Activated T-helper 17 cell treated with anti-CD3 and anti-CD28 coated beads, Interleukin-2, amount 50 U/mL, for 72 hours (primary cell): ENCODE data around the gene OBSCN. TPM values are rescaled to one million over a fixed set of nuclear protein-coding genes. Genes with fewer than 3 reads are reported as not detected.

Source experiments
- ATAC-seq: fragments of 150-1000 bp; cut with Tn5 transposase; replicated peaks from 2 replicates; pipeline ENCODE4 v1.10.0; 2021; ENCODE audit warnings: mild to moderate bottlenecking, moderate library complexity
- H3K27ac Mint-ChIP-seq: one replicate; pipeline ENCODE4 v1.8.0; 2022; ENCODE audit warnings: mixed read lengths
- H3K27me3 Mint-ChIP-seq: one replicate; pipeline ENCODE4 v1.8.0; 2022; ENCODE audit warnings: mixed read lengths
- H3K36me3 Mint-ChIP-seq: one replicate; pipeline ENCODE4 v1.8.0; 2022; ENCODE audit warnings: low read depth, mild to moderate bottlenecking, mixed read lengths
- H3K4me1 Mint-ChIP-seq: one replicate; pipeline ENCODE4 v1.8.0; 2022; ENCODE audit warnings: mixed read lengths
- H3K4me3 Mint-ChIP-seq: one replicate; pipeline ENCODE4 v1.8.0; 2022; ENCODE audit warnings: mild to moderate bottlenecking, mixed read lengths
- H3K9me3 Mint-ChIP-seq: one replicate; pipeline ENCODE4 v1.8.0; 2022; ENCODE audit warnings: mixed read lengths
- total RNA-seq, 2 donors: library from RNA; stranded (reverse); gene quantifications; one replicate each; pipeline ENCODE4 v1.2.3, GENCODE V29; 2022

The OBSCN gene
- total RNA-seq, 2 donors from 2014 or later, result 10.8 to 60.0 TPM

DNA sequence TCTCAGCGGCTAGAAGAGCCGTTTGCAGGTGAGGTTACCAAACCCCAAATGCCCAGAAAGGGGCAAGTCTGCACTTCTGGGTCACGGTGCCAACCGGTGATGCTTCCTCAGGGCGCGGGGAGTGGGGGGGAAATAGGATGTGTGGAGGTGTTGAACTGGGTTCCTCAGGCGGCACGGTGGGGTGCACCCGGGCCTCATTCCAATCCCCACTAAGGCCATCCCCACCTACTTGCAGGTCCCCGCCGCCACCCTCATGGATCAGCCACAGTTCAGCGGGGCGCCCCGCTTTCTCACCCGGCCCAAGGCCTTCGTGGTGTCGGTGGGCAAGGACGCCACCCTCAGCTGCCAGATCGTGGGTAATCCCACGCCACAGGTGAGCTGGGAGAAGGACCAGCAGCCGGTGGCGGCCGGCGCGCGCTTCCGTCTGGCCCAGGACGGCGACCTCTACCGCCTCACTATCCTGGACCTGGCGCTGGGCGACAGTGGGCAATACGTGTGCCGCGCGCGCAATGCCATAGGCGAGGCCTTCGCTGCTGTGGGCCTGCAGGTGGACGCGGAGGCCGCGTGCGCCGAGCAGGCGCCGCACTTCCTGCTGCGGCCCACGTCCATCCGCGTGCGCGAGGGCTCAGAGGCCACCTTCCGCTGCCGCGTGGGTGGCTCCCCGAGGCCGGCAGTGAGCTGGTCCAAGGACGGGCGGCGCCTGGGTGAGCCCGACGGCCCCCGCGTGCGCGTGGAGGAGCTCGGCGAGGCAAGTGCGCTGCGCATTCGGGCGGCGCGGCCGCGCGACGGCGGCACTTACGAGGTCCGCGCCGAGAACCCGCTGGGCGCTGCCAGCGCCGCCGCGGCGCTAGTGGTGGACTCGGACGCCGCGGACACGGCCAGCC lies 3.9 kb downstream of the OBSCN start:
- H3K4me1 Mint-ChIP-seq, result peaks cover 5% of the 10 kb centered on the region
- no peaks in the 10 kb centered on the region for H3K36me3 Mint-ChIP-seq
- peak overlapping the region; percentile 37 for H3K4me3 Mint-ChIP-seq
- no peak overlapping the region for H3K27ac Mint-ChIP-seq
- no peak for ATAC-seq
- H3K9me3 Mint-ChIP-seq, result no peaks in the 10 kb centered on the region
- no peaks in the 10 kb centered on the region for H3K27me3 Mint-ChIP-seq

DNA sequence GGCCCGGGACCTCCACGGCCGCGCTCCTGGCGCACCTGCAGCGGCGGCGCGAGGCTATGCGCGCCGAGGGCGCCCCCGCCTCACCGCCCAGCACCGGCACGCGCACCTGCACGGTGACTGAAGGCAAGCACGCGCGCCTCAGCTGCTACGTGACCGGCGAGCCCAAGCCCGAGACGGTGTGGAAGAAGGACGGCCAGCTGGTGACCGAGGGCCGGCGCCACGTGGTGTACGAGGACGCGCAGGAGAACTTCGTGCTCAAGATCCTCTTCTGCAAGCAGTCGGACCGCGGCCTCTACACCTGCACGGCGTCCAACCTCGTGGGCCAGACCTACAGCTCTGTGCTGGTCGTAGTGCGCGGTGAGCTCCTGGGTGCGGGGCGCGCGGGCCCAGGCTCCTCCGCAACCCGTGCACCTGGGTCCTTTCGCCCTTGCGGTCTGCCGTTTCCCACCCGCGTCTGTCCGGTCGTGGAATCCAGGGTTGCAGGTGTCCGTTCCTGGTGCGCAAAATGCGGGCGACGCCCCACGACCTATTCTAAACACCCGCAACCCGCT lies 4.6 kb downstream of the OBSCN start:
- Mint-ChIP-seq H3K9me3 (no peaks in the 10 kb centered on the region), H3K27me3 (no peaks in the 10 kb centered on the region), H3K36me3 (no peaks in the 10 kb centered on the region), H3K4me3 (peak overlapping the region; percentile 83), H3K27ac (no peak overlapping the region), H3K4me1 (peaks cover 5% of the 10 kb centered on the region)
- ATAC-seq, result no peak

DNA sequence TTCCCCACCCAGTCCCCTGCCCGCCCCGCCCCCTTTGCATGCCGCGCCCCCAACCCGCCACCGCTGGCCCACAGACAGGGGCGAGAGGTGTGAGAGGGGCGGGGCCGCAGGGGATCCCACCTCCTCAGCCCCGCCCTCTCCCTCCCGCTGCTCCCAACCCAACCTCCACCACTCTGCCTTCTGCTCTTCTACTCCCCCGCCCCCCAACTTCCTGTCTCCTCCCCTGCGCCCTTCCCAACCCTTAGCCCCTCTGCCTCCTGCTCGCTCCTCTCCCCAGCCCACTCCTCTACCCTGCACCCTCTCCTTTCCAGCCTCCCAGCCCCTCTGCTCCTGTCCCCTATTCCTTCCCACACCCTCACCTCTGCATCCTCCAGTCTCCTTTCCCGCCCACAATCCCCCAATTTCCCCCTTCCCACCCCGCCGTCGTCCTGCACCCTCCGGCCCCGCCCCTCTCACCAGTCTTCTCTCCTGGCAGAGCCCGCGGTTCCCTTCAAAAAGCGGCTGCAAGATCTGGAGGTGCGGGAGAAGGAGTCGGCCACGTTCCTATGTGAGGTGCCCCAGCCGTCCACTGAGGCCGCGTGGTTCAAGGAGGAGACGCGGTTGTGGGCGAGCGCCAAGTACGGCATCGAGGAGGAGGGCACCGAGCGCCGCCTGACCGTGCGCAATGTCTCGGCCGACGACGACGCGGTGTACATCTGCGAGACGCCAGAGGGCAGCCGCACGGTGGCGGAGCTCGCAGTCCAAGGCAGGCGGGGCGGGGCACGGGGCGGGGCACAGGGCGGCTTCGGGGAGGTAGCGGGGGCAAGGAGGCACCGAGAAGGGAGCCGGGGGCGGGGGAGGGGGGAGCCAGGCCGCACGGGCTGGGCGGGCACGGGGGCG lies 5.4 kb downstream of the OBSCN start:
- Mint-ChIP-seq H3K4me3 (peak overlapping the region; percentile 83), H3K9me3 (no peaks in the 10 kb centered on the region), H3K27ac (peak overlapping the region; percentile 61), H3K27me3 (no peaks in the 10 kb centered on the region), H3K4me1 (peaks cover 5% of the 10 kb centered on the region), H3K36me3 (no peaks in the 10 kb centered on the region)
- peak; percentile 94 for ATAC-seq

DNA sequence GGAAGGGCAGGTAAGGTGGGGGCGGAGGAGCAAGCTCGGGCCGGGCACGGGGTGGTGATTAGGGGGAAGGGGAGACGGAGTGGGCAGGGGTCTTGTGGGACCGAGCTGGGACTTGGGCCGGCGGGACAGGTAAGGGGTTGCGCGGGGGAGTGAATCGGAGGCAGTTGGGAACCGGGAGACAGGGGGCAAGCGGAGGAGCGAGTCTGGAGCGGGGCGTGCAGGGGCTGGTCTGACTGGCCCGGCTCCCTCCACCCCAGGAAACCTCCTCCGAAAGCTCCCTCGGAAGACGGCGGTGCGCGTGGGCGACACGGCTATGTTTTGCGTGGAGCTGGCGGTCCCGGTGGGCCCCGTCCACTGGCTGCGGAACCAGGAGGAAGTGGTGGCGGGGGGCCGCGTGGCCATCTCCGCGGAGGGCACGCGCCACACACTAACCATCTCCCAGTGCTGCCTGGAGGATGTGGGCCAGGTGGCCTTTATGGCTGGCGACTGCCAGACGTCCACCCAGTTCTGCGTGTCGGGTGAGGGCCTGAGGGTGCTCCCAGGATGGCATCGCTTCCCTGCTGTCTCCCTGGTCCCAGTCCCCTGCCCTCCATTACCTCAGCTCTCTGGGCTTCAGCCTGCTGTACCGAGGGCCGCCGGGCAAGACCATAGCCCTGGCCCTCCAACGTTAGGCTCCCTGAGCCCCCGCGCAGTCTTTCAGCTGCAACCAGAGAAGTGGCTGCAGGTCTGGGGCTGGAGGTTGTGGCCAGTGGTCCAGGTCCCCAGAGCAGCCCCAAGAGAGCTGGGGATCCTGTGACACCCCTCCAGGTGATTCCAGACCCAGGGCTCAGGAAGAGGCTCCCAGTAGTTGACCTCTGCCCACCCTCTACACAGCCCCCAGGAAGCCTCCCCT lies 6.3 kb downstream of the OBSCN start:
- Mint-ChIP-seq H3K27me3 (no peaks in the 10 kb centered on the region), H3K4me1 (peaks cover 5% of the 10 kb centered on the region), H3K4me3 (peak overlapping the region; percentile 83), H3K9me3 (no peaks in the 10 kb centered on the region), H3K36me3 (peaks cover 7% of the 10 kb centered on the region), H3K27ac (no peak overlapping the region)
- no peak for ATAC-seq

DNA sequence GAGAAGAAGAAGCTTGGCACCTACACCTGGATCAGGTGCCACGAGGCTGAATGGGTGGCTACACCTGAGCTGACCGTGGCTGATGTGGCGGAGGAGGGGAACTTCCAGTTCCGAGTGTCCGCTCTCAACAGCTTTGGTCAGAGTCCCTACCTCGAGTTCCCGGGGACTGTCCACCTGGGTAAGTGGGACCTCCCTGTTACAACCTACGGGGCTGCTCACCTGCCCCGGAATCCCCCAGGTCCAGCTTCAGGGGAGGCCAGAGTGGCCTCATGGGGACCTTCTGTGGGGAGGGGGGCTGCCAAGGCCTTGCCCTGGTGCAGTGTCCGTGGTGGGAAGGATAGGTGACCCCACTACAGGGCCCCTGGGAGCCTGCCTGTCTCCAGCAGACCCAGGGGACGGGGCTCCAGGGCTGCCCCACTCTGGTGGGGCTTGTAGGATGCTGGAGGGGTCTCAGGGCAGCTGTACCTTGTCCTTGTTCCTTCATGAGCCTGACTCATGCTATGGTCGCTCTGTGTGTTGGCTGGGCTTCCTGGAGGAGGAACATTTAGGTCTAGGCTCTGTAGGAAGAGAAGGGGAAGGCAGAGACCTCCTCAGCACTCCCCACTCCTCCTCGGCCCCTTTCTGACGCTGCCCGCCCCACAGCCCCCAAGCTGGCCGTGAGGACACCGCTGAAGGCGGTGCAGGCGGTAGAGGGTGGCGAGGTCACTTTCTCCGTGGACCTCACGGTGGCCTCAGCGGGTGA lies 7.2 kb downstream of the OBSCN start:
- H3K4me3 Mint-ChIP-seq, result peak overlapping the region; percentile 83
- no peak overlapping the region for H3K27ac Mint-ChIP-seq
- peaks cover 5% of the 10 kb centered on the region for H3K4me1 Mint-ChIP-seq
- H3K27me3 Mint-ChIP-seq, result no peaks in the 10 kb centered on the region
- no peaks in the 10 kb centered on the region for H3K9me3 Mint-ChIP-seq
- ATAC-seq, result no peak
- H3K36me3 Mint-ChIP-seq, result peaks cover 7% of the 10 kb centered on the region

DNA sequence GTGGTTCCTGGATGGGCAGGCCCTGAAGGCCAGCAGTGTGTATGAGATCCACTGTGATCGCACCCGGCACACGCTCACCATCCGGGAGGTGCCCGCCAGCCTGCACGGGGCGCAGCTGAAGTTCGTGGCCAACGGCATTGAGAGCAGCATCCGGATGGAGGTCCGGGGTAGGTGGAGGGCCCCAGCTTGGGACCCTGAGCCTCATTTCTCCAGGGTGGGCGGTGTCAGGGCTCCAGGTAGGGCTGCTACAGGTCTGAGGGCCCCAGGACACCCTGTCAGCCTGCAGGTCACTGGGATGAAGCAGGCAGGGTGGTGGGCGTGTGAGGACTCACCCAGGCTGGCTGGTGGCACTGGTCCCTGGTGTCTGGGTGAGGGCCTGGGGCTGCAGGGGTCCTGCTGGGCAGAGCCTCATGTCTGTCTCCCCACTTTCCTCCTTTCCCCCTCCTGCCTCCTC lies 7.8 kb downstream of the OBSCN start:
- no peak overlapping the region for H3K27ac Mint-ChIP-seq
- no peak overlapping the region for H3K4me3 Mint-ChIP-seq
- ATAC-seq, result no peak
- H3K27me3 Mint-ChIP-seq, result no peaks in the 10 kb centered on the region
- peaks cover 7% of the 10 kb centered on the region for H3K36me3 Mint-ChIP-seq
- no peaks in the 10 kb centered on the region for H3K9me3 Mint-ChIP-seq
- peaks cover 5% of the 10 kb centered on the region for H3K4me1 Mint-ChIP-seq

DNA sequence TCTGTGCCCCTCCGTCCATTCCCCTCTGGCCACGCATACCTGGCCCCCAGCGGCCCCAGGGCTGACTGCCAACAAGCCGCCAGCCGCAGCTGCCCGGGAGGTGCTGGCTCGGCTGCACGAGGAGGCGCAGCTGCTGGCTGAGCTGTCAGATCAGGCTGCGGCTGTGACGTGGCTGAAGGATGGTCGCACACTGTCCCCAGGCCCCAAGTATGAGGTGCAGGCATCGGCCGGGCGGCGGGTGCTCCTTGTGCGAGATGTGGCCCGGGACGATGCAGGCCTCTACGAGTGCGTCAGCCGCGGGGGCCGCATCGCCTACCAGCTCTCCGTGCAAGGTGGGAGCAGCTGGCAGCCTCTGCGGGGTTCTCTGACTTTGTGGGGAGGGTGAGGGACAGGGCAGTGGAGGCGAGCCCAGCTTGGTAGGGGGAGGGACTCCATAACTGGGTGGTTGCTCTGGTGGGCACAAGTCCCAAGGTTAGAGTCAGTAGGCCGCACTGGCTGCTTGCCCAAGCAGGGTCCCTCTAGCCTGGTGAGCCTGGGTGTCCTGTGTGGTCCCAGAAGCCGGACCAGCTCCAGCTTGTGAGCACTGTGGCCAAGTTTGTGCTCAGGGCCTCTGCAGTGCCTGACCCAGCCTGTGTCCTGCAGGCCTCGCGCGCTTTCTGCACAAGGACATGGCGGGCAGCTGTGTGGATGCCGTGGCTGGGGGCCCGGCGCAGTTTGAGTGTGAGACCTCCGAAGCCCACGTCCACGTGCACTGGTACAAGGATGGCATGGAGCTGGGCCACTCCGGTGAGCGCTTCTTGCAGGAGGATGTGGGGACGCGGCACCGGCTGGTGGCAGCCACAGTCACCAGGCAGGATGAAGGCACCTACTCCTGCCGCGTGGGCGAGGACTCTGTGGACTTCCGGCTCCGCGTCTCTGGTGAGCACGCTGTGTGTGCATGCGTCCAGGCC lies 8.8 kb downstream of the OBSCN start:
- H3K36me3 Mint-ChIP-seq, result peaks cover 7% of the 10 kb centered on the region

DNA sequence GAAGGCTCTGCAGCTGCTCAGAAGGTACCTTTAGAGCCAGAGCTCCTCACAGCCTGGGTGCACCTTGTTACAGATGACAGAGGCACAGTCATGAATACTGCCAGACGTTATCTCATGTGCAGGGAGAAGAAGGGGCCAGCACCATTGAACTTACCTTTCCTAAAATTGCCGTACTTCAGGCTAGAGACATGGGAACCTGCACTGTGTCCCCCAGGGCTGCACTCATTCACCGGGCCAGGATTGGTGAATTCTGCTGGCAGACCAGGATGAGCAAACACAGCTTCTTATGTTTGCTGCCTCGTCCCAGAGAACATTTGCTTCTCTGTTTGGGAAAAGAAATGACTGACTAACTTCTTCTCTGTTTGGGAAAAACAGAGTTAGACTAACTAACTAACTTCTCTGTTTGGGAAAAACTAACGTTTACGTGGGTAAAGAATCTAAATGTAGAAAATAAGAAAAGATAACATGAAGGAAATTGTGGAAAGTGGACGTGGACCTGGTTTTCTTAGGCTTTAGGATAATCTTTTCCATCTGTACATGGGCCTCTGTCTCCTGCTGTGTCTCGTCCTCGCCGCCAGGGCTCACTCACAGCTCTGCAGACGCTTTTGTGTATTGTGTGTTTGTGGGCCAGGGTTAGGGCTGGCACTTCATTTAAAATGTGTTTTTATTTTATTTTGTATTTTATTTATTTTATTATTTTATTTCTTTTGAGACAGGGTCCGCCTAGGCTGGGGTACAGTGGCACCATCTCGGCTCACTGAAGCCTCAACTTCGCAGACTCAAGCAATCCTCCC lies 9.9 kb downstream of the OBSCN start:
- H3K9me3 Mint-ChIP-seq, result no peaks in the 10 kb centered on the region
- H3K27ac Mint-ChIP-seq, result no peak overlapping the region
- H3K36me3 Mint-ChIP-seq, result peaks cover 7% of the 10 kb centered on the region
- H3K27me3 Mint-ChIP-seq, result no peaks in the 10 kb centered on the region
- H3K4me1 Mint-ChIP-seq, result peaks cover 5% of the 10 kb centered on the region
- ATAC-seq, result no peak
- H3K4me3 Mint-ChIP-seq, result no peak overlapping the region

More for the DNA sequence above, 8.8 kb downstream of the OBSCN start:
- peaks cover 5% of the 10 kb centered on the region for H3K4me1 Mint-ChIP-seq
- no peaks in the 10 kb centered on the region for H3K27me3 Mint-ChIP-seq
- no peak overlapping the region for H3K4me3 Mint-ChIP-seq
- H3K9me3 Mint-ChIP-seq, result no peaks in the 10 kb centered on the region
- H3K27ac Mint-ChIP-seq, result no peak overlapping the region
- no peak for ATAC-seq

DNA sequence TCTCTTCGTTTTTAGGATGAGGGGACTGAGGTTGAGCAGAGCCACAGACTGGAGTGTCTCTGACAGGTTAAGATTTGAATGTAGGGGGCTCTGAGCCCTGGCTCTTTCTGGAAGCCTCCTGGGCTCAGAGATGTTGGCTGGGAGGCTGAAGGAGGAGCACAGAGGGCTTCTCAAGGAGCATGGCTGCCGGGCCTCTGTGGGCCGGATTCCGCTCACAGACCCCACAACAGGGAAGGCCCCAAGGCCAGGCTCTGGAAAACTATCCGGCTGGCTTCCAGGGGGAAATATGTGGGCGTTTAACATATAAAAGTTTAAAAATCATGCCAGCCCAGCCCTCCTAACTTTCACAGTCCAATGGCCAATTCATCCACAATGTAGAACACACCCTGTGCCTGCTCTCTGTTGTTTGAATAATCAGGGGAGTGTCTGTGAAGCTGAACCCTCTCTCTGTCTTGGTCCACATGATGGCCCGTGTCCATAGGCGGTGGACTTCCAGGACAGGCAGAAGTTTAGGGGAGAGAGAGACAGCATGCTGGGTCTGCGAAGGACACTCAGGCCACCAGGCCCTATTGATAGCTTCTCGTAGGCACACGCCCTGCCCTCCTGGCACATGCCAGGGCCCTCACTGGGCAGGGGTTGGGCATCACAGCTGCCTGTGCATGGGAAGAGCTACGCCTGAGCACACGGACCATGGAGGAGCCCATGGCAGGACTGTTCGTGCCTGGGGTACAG lies 10.8 kb downstream of the OBSCN start:
- Mint-ChIP-seq H3K4me1 (peaks cover 5% of the 10 kb centered on the region), H3K27me3 (no peaks in the 10 kb centered on the region), H3K27ac (peak overlapping the region; percentile 56), H3K9me3 (no peaks in the 10 kb centered on the region), H3K36me3 (peaks cover 13% of the 10 kb centered on the region), H3K4me3 (no peak overlapping the region)
- ATAC-seq, result no peak

DNA sequence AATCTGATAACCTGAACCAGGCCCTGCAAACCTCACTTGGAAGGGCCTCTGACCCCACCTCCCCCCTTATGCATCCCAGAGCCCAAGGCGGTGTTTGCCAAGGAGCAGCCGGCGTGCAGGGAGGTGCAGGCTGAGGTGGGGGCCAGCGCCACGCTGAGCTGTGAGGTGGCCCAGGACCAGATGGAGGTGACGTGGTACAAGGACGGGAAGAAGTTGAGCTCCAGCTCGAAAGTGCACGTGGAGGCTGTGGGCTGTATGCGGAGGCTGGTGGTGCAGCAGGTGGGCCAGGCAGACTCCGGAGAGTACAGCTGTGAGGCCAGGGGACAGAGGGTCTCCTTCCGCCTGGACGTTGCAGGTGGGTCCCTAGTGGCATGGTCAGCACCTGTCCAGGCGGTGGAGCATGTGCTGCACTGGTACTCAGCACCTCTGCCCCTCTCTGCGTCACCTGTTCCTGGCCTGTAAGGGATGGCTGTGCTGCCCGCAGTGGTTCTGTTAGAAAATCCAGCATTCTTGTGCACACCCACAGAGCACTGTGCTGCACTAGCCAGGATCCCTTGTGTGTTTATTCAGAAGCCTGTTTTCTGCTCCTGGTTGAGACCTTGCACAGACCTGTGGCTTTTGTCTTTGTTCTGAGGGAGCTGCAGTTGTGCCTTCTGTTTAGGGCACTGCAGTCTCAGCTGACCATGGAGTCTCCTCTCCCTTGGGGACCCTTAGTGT lies 11.6 kb downstream of the OBSCN start:
- no peak overlapping the region for H3K4me3 Mint-ChIP-seq

More for the DNA sequence above, 11.6 kb downstream of the OBSCN start:
- H3K27ac Mint-ChIP-seq, result no peak overlapping the region
- no peak for ATAC-seq
- no peaks in the 10 kb centered on the region for H3K9me3 Mint-ChIP-seq
- no peaks in the 10 kb centered on the region for H3K27me3 Mint-ChIP-seq
- peaks cover 5% of the 10 kb centered on the region for H3K4me1 Mint-ChIP-seq
- peaks cover 17% of the 10 kb centered on the region for H3K36me3 Mint-ChIP-seq
